GM12878 (cell line): ENCODE data around the gene RTEL1. TPM values are rescaled to one million over a fixed set of nuclear protein-coding genes. Genes with fewer than 3 reads are reported as not detected.

Experiments
- BHLHE40 ChIP-seq, 2 experiments: fragments of 450-650 bp in 1 of 2; IDR thresholded peaks; 2 replicates each; pipeline ENCODE4 v1.6.1; 2011 to 2017; ENCODE audit warnings: low read depth in 2 of 2, borderline replicate concordance in 1 of 2, improper control_type of control experiment in 1 of 2, low read length in 1 of 2, mild to moderate bottlenecking in 1 of 2
- CHD2 ChIP-seq: IDR thresholded peaks from 2 replicates; pipeline ENCODE4 v1.6.1; 2011; ENCODE audit warnings: low read depth, low read length, improper control_type of control experiment, borderline replicate concordance
- EED ChIP-seq: sonication (generic); IDR thresholded peaks from 2 replicates; pipeline ENCODE4 v1.6.1; 2016; ENCODE audit warnings: antibody characterized with exemption, low read depth
- EGR1 ChIP-seq, 2 experiments: IDR thresholded peaks; 1 replicate in 1 of 2; 2 replicates in 1 of 2; pipeline ENCODE4 v1.6.1; 2011 to 2012; ENCODE audit warnings: low read depth in 2 of 2, low read length in 2 of 2, borderline replicate concordance in 1 of 2, mild to moderate bottlenecking in 1 of 2, moderate library complexity in 1 of 2
- HDGF ChIP-seq: fragments of 450-650 bp; IDR thresholded peaks from 2 replicates; pipeline ENCODE4 v1.6.1; 2016; ENCODE audit warnings: antibody characterized with exemption
- HSF1 ChIP-seq: fragments of 150-350 bp; IDR thresholded peaks from 2 replicates; pipeline ENCODE4 v1.6.1; 2014; ENCODE audit warnings: mild to moderate bottlenecking, low read depth, low read length
- IRF4 ChIP-seq: IDR thresholded peaks from 2 replicates; pipeline ENCODE4 v1.6.1; 2011; ENCODE audit warnings: low read depth, low read length
- JUND ChIP-seq: IDR thresholded peaks from 2 replicates; pipeline ENCODE4 v1.6.1; 2012; ENCODE audit warnings: low read depth, mild to moderate bottlenecking, low read length, improper control_type of control experiment, moderate library complexity
- MTA2 ChIP-seq: fragments of 450-650 bp; IDR thresholded peaks from 2 replicates; pipeline ENCODE4 v1.6.1; 2016; ENCODE audit warnings: low read depth, mild to moderate bottlenecking, moderate library complexity
- PAX8 ChIP-seq: fragments of 450-650 bp; IDR thresholded peaks from 2 replicates; pipeline ENCODE4 v1.6.1; 2017; ENCODE audit warnings: mild to moderate bottlenecking, moderate library complexity
- RELB ChIP-seq: fragments of 450-650 bp; IDR thresholded peaks from 2 replicates; pipeline ENCODE4 v1.6.1; 2017; ENCODE audit warnings: low read depth, mild to moderate bottlenecking, moderate library complexity
- RUNX3 ChIP-seq: IDR thresholded peaks from 2 replicates; pipeline ENCODE4 v1.6.1; 2012; ENCODE audit warnings: low read length, inconsistent platforms
- SMARCA5 ChIP-seq: fragments of 450-650 bp; IDR thresholded peaks from 2 replicates; pipeline ENCODE4 v1.6.1; 2017; ENCODE audit warnings: mild to moderate bottlenecking
- SMC3 ChIP-seq: IDR thresholded peaks from 2 replicates; pipeline ENCODE4 v1.6.1; 2011; ENCODE audit warnings: low read length, improper control_type of control experiment, borderline replicate concordance
- SREBF1 ChIP-seq: IDR thresholded peaks from 2 replicates; pipeline ENCODE4 v1.6.1; 2012; ENCODE audit warnings: mild to moderate bottlenecking, low read length
- WRNIP1 ChIP-seq: IDR thresholded peaks from 2 replicates; pipeline ENCODE4 v1.6.1; 2011; ENCODE audit warnings: low read depth, low read length, improper control_type of control experiment, borderline replicate concordance
- polyA plus RNA-seq, 11 experiments: library from polyadenylated mRNA; depleted of rRNA in 4 of 11; unstranded in 6 of 11; stranded (reverse) in 5 of 11; fragments of >200 nt; fragmentation: Nextera tagmentation in 4 of 11; fragmentation: Illumina TruSeq in 1 of 11; extraction: Ambion mirVana in 4 of 11; extraction: Trizol in 1 of 11; gene quantifications; 1 replicate in 1 of 11; 2 replicates in 10 of 11; pipeline versions ENCODE4 v1.2.1 to v1.2.3, GENCODE V29; 2011 to 2016; ENCODE audit warnings: inconsistent platforms in 2 of 11, missing spikeins in 2 of 11, low read depth in 1 of 11
- total RNA-seq, 4 experiments: library from RNA; depleted of rRNA in 3 of 4; stranded (reverse); fragments of >200 nt in 3 of 4; fragmentation: Illumina TruSeq in 1 of 4; extraction: Trizol in 1 of 4; gene quantifications; 2 replicates each; pipeline versions ENCODE4 v1.2.1 to v1.2.3, GENCODE V29; 2013 to 2021
- TF ChIP-seq, protein P1 (sequence below): IDR thresholded peaks from 2 replicates; pipeline ENCODE4 v1.6.1; 2012; ENCODE audit warnings: low read length, inconsistent platforms
- TF ChIP-seq, protein P2 (sequence below): fragments of 450-650 bp; IDR thresholded peaks from 2 replicates; pipeline ENCODE4 v1.6.1; 2016; ENCODE audit warnings: mild to moderate bottlenecking

RTEL1 gene
- total and polyA plus RNA-seq, 10 of the 15 experiments (the other 5 are each of a cell fraction or from before 2014, with no cell fraction given) = 0.40 to 37.2 (median 15.6) TPM; not detected in 1

- TF ChIP-seq, protein P1, sequence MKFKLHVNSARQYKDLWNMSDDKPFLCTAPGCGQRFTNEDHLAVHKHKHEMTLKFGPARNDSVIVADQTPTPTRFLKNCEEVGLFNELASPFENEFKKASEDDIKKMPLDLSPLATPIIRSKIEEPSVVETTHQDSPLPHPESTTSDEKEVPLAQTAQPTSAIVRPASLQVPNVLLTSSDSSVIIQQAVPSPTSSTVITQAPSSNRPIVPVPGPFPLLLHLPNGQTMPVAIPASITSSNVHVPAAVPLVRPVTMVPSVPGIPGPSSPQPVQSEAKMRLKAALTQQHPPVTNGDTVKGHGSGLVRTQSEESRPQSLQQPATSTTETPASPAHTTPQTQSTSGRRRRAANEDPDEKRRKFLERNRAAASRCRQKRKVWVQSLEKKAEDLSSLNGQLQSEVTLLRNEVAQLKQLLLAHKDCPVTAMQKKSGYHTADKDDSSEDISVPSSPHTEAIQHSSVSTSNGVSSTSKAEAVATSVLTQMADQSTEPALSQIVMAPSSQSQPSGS = no peak
- TF ChIP-seq RUNX3 (peak; percentile 44; the same call in 1 of the 2 replicates), JUND (no peak), EGR1 (IDR thresholded peaks at IDR 0.05; ENCODE audit: borderline replicate concordance in 1 of 2, low read depth in 2 of 2, low read length in 2 of 2) (peak in 1 of 2 experiments; percentile 39; a peak in 1 of 3 replicates), PAX8 (no peak), WRNIP1 (0 out of 2 replicates have a peak, but pooled peaks have one; percentile 66), RELB (0 out of 2 replicates have a peak, but pooled peaks have one; percentile 40), SREBF1 (no peak), EED (peak; percentile 68), SMC3 (peak; percentile 79), SMARCA5 (peak; percentile 57; the same call in 1 of the 2 replicates), BHLHE40 (IDR thresholded peaks at IDR 0.05; ENCODE audit: borderline replicate concordance in 1 of 2, low read depth in 2 of 2, low read length in 1 of 2) (peak; percentile 40 to 58; a peak in 3 of 4 replicates), IRF4 (peak; percentile 67; the same call in 1 of the 2 replicates), CHD2 (no peak), HDGF (peak; percentile 66; the same call in 1 of the 2 replicates), HSF1 (no peak), MTA2 (0 out of 2 replicates have a peak, but pooled peaks have one; percentile 21)
- TF ChIP-seq, protein P2, sequence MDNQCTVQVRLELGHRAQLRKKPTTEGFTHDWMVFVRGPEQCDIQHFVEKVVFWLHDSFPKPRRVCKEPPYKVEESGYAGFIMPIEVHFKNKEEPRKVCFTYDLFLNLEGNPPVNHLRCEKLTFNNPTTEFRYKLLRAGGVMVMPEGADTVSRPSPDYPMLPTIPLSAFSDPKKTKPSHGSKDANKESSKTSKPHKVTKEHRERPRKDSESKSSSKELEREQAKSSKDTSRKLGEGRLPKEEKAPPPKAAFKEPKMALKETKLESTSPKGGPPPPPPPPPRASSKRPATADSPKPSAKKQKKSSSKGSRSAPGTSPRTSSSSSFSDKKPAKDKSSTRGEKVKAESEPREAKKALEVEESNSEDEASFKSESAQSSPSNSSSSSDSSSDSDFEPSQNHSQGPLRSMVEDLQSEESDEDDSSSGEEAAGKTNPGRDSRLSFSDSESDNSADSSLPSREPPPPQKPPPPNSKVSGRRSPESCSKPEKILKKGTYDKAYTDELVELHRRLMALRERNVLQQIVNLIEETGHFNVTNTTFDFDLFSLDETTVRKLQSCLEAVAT = 0 out of 2 replicates have a peak, but pooled peaks have one; percentile 43
- TF ChIP-seq, all 136 proteins: peak for 19
Observed at GRCh38 chr20:63706852-63707557, 48.9 kb downstream of the RTEL1 start (continued).
